Measurements from ENCODE around the gene REG3A. TPM values are rescaled to one million over a fixed set of nuclear protein-coding genes. Genes with fewer than 3 reads are reported as not detected.

Gene REG3A
- total and polyA plus RNA-seq, 2 of the 8 experiments (the other 6 are each of a cell fraction or from before 2014, with no cell fraction given), result not detected

DNA sequence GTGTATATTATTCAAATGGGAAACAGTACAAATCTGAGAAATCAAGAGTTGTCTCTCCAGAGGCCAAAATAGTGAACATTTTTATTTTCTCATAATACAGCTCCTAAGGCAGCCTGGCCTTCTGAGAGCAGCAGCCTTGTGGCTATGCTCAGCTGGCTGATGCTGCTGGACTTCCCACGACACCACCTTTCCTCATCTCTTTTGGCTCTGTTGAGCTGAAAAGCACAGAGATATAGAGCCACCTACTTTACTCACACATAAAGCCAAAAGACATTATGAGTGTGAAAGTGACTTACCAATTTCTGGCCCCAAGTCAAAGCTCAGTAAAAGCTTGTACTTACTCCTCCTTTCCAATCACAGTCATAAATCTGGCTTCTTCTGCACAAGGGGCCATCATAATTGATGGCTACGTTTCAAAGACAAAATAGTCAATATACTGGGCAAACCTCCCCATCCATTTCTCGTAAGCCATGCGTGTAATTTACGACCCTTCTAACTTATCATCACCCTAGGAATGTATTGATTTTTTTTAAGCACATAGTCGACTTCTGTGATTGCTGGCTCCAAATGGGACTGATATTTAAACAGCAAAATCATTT, 18.6 kb upstream of the REG3A start:
- Histone ChIP-seq H3K27me3 (replicated peaks in 1 of 4; ENCODE audit: control insufficient read depth in 3 of 4, extremely low read depth in 1 of 4, insufficient read depth in 3 of 4, low read length in 3 of 4) (no peaks in the 10 kb centered on the region), H3K79me1 (ENCODE audit: low read depth, low read length) (no peaks in the 10 kb centered on the region), H2BK5ac (ENCODE audit: low read depth, low read length) (no peak overlapping the region), H3K23me2 (ENCODE audit: low read depth, low read length) (no peaks in the 10 kb centered on the region), H2BK120ac (replicated peaks; ENCODE audit: low read depth, low read length) (no peak overlapping the region), H2AFZ (ENCODE audit: low read length) (no peak overlapping the region), H3K4me3 (ENCODE audit: extremely low read depth in 1 of 4, insufficient read depth in 2 of 4, low read depth in 3 of 4, low read length in 4 of 4) (no peak overlapping the region), H4K8ac (ENCODE audit: extremely low read depth, insufficient read depth, low read length) (no peak overlapping the region), H4K5ac (ENCODE audit: insufficient read length, low read depth, low read length) (no peak overlapping the region), H3K9me3 (ENCODE audit: insufficient read depth in 2 of 2, low read depth in 1 of 2, low read length in 1 of 2) (peaks cover 0 to 5% of the 10 kb centered on the region in 2 experiments; a peak in 1 of 4 replicates), H3K36me3 (ENCODE audit: control insufficient read depth in 2 of 4, insufficient read depth in 4 of 4, low read length in 3 of 4) (no peaks in the 10 kb centered on the region), H2AK5ac (ENCODE audit: low read depth, low read length) (no peak overlapping the region), H3K4ac (replicated peaks; ENCODE audit: insufficient read length, low read depth, low read length) (no peak overlapping the region), H3K18ac (ENCODE audit: extremely low read depth, low read length) (no peak overlapping the region), H4K20me1 (replicated peaks in 1 of 2; ENCODE audit: control insufficient read depth in 1 of 2, insufficient read depth in 2 of 2, low read length in 2 of 2) (no peaks in the 10 kb centered on the region), H3K56ac (replicated peaks; ENCODE audit: insufficient read length, low read depth, low read length) (no peak overlapping the region), H3K4me2 (ENCODE audit: insufficient read depth in 1 of 2, low read depth in 2 of 2, low read length in 2 of 2) (no peak overlapping the region), H2BK20ac (ENCODE audit: low read length) (no peak overlapping the region), H3K23ac (ENCODE audit: insufficient read length) (no peak overlapping the region), H3K79me2 (ENCODE audit: control insufficient read depth in 1 of 2, insufficient read depth in 2 of 2, low read length in 2 of 2) (no peaks in the 10 kb centered on the region), H3K27ac (ENCODE audit: low read depth, low read length) (no peak overlapping the region), H4K91ac (replicated peaks; ENCODE audit: insufficient read length, low read length) (no peak overlapping the region), H3K14ac (ENCODE audit: insufficient read length) (no peak overlapping the region), H2BK12ac (ENCODE audit: low read depth, low read length) (no peak overlapping the region), H3K9ac (replicated peaks in 1 of 4; ENCODE audit: extremely low read depth in 1 of 4, low read depth in 3 of 4, low read length in 3 of 4) (no peak overlapping the region), H2BK15ac (ENCODE audit: low read length) (no peak overlapping the region), H3K4me1 (replicated peaks in 1 of 4; ENCODE audit: control insufficient read depth in 3 of 4, insufficient read depth in 4 of 4, low read length in 3 of 4) (no peaks in the 10 kb centered on the region)
- FAIRE-seq (no peak), DNase-seq (ENCODE audit: low read depth in 1 of 2, low spot score in 2 of 2) (no peak)
- WGBS, 2 experiments (ENCODE audit: extremely low coverage in 1 of 2, insufficient coverage in 1 of 2, insufficient read length in 1 of 2, insufficient replicate concordance in 2 of 2, low coverage in 1 of 2, low lambda C conversion rate in 2 of 2, missing lambda C conversion rate in 1 of 2), result 85% methylated on average over 6 of the region's 6 CpGs; no CpG with 5 or more reads in 1 of the 2 experiments
- POLR2A ChIA-PET (ENCODE audit: partially characterized antibody), result no interaction called here
- CTCF ChIA-PET (ENCODE audit: partially characterized antibody), result interaction anchor here (0.6 kb wide), 2 partner anchors 505 to 711 kb away, joined by 3 read pairs; no protein-coding TSS in a partner anchor
- TF ChIP-seq CHD2 (IDR thresholded peaks at IDR 0.05; ENCODE audit: low read length) (no peak), CHD1 (IDR thresholded peaks at IDR 0.05; ENCODE audit: low read depth, low read length) (no peak), SP4 (IDR thresholded peaks at IDR 0.05; ENCODE audit: low read length) (no peak), SRF (IDR thresholded peaks at IDR 0.05; ENCODE audit: low read depth, low read length) (no peak), YY1 (IDR thresholded peaks at IDR 0.05; ENCODE audit: low read depth, low read length) (no peak), KDM1A (IDR thresholded peaks at IDR 0.05; ENCODE audit: borderline replicate concordance, low read length) (no peak)

Data from H1 (cell line).